ENCODE results near the gene HMG20B. TPM values are rescaled to one million over a fixed set of nuclear protein-coding genes. Genes with fewer than 3 reads are reported as not detected.

Gene HMG20B
- total RNA-seq, 8 experiments from 2014 or later, result 17.0 to 122 (median 35.3) TPM

DNA sequence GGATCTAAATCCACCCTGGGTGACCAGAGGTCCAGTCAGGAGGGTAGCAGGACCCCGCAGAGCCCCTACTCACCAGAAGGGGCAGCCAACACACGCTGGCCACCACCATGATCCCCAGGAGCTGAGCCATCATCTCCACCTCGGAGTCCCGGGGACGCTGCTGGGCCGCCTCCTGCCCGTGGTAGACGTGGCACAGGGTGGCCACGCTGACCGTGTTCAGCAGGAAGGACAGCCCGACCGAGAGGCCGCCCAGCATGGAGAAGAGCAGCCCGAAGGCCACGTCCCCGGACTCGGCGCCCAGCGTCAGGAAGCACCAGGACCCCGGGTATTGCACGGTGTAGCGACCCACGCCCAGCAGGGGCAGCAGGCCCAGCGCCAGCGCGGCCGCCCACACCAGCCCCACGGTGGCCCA, 27.0 kb downstream of the HMG20B start:
- in situ Hi-C loops (cut with MboI; ENCODE audit: low pct_unique_long_range_greater_than_20kb in 2 of 9, low sequenced_read_pairs in 9 of 9, unreplicated experiment in 9 of 9), result loop anchor here in 1 of 9 experiments (25.0 kb wide), 1 partner anchor 287 kb away; no protein-coding TSS in a partner anchor
- peak in 1 of 8 experiments; percentile 19 for ATAC-seq (replicated peaks in 6 of 8)
- Histone ChIP-seq H3K27ac (no peak overlapping the region), H3K4me1 (replicated peaks in 1 of 2) (no peaks in the 10 kb centered on the region), H3K4me3 (no peak overlapping the region)
- WGBS, 10 experiments, result 33 to 60% methylated on average over 1 to 2 of the region's 28 CpGs; no CpG with 5 or more reads in 8 of the 10 experiments

DNA sequence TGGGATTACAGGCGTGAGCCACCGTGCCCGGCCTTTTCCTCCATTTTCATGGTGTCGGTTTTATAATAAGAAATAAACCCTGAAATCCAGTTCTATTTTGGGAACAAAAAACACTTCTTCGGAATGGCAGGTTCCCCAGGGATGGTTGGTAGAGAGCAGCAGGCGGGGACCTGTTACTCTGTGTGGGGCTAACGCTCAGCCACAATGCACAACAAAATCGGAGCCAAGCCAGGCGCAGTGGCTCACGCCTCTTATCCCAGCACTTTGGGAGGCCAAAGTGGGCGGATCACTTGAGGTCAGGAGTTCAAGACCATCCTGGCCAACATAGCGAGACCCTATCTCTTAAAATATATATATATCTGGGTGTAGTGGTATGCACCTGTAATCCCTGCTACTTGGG, 28.3 kb downstream of the HMG20B start:
- no peak for ATAC-seq (replicated peaks in 6 of 8)
- in situ Hi-C loops (cut with MboI; ENCODE audit: low pct_unique_long_range_greater_than_20kb in 2 of 9, low sequenced_read_pairs in 9 of 9, unreplicated experiment in 9 of 9), result loop anchor here in 1 of 9 experiments (25.0 kb wide), 1 partner anchor 289 kb away; no protein-coding TSS in a partner anchor
- Histone ChIP-seq H3K4me1 (replicated peaks in 1 of 2) (no peaks in the 10 kb centered on the region), H3K27ac (no peak overlapping the region), H3K4me3 (no peak overlapping the region)
- 75 to 100% (median 85%) methylated on average over 1 to 8 of the region's 12 CpGs; no CpG with 5 or more reads in 2 of the 10 experiments for WGBS, 10 experiments

- in situ Hi-C loops (cut with MboI; ENCODE audit: low pct_unique_long_range_greater_than_20kb in 2 of 9, low sequenced_read_pairs in 9 of 9, unreplicated experiment in 9 of 9), result loop anchor here in 1 of 9 experiments (25.0 kb wide), 1 partner anchor 291 kb away; no protein-coding TSS in a partner anchor
- Histone ChIP-seq H3K27ac (no peak overlapping the region), H3K4me1 (replicated peaks in 1 of 2) (peaks cover 12 to 15% of the 10 kb centered on the region in 2 donors), H3K4me3 (no peak overlapping the region)
- WGBS, 10 experiments, result 30 to 81% (median 47%) methylated on average over 2 to 7 of the region's 23 CpGs; no CpG with 5 or more reads in 5 of the 10 experiments
- no peak for ATAC-seq (replicated peaks in 6 of 8)
These were observed 30.5 kb downstream of the HMG20B start for GRCh38 chr19:3603121-3603811.

- H3K4me3 ChIP-seq, result no peak overlapping the region
- no peak overlapping the region for H3K27ac ChIP-seq
- ATAC-seq (replicated peaks in 6 of 8), result no peak
- peaks cover 12 to 15% of the 10 kb centered on the region in 2 donors for H3K4me1 ChIP-seq (replicated peaks in 1 of 2)
- in situ Hi-C loops (cut with MboI; ENCODE audit: low pct_unique_long_range_greater_than_20kb in 2 of 9, low sequenced_read_pairs in 9 of 9, unreplicated experiment in 9 of 9), result loop anchor here in 1 of 9 experiments (25.0 kb wide), 1 partner anchor 292 kb away; no protein-coding TSS in a partner anchor
- WGBS, 10 experiments, result 80 to 100% (median 86%) methylated on average over 1 to 5 of the region's 27 CpGs; no CpG with 5 or more reads in 5 of the 10 experiments
These were observed 31.7 kb downstream of the HMG20B start for GRCh38 chr19:3604227-3604986.

- H3K27ac ChIP-seq, result no peak overlapping the region
- ATAC-seq (replicated peaks in 6 of 8), result no peak
- H3K4me1 ChIP-seq (replicated peaks in 1 of 2), result peaks cover 12 to 15% of the 10 kb centered on the region in 2 donors
- in situ Hi-C loops (cut with MboI; ENCODE audit: low pct_unique_long_range_greater_than_20kb in 2 of 9, low sequenced_read_pairs in 9 of 9, unreplicated experiment in 9 of 9), result loop anchor here in 1 of 9 experiments (25.0 kb wide), 1 partner anchor 293 kb away; no protein-coding TSS in a partner anchor
- no peak overlapping the region for H3K4me3 ChIP-seq
- WGBS, 10 experiments, result 60 to 68% (median 63%) methylated on average over 2 to 8 of the region's 11 CpGs; no CpG with 5 or more reads in 7 of the 10 experiments
These were observed 32.2 kb downstream of the HMG20B start for GRCh38 chr19:3604987-3605343.

DNA sequence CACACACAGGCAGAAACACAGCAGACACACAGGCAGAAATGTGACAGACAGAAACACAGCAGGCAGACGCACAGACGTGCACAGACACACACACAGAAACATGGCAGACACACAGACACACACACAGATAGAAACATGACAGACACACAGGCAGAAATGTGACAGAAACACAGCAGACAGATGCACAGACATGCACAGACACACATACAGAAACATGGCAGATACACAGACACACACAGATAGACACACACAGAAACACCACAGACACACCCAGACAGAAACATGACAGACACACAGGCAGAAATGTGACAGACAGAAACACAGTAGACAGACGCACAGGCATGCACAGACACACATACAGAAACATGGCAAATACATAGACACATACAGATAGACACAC, 32.6 kb downstream of the HMG20B start:
- peaks cover 12 to 15% of the 10 kb centered on the region in 2 donors for H3K4me1 ChIP-seq (replicated peaks in 1 of 2)
- H3K27ac ChIP-seq, result no peak overlapping the region
- in situ Hi-C loops (cut with MboI; ENCODE audit: low pct_unique_long_range_greater_than_20kb in 2 of 9, low sequenced_read_pairs in 9 of 9, unreplicated experiment in 9 of 9), result loop anchor here in 1 of 9 experiments (25.0 kb wide), 1 partner anchor 293 kb away; no protein-coding TSS in a partner anchor
- H3K4me3 ChIP-seq, result no peak overlapping the region
- 60 to 94% (median 67%) methylated on average over 1 to 3 of the region's 3 CpGs; no CpG with 5 or more reads in 5 of the 10 experiments for WGBS, 10 experiments
- no peak for ATAC-seq (replicated peaks in 6 of 8)

GRCh38 chr19:3605770-3606169, 33.0 kb downstream of the HMG20B start:
- no peak overlapping the region for H3K27ac ChIP-seq
- H3K4me3 ChIP-seq, result no peak overlapping the region
- ATAC-seq (replicated peaks in 6 of 8), result no peak
- H3K4me1 ChIP-seq (replicated peaks in 1 of 2), result peaks cover 12 to 15% of the 10 kb centered on the region in 2 donors
- 60 to 80% (median 65%) methylated on average over 1 to 4 of the region's 5 CpGs; no CpG with 5 or more reads in 6 of the 10 experiments for WGBS, 10 experiments
- in situ Hi-C loops (cut with MboI; ENCODE audit: low pct_unique_long_range_greater_than_20kb in 2 of 9, low sequenced_read_pairs in 9 of 9, unreplicated experiment in 9 of 9), result loop anchor here in 1 of 9 experiments (25.0 kb wide), 1 partner anchor 293 kb away; no protein-coding TSS in a partner anchor

GRCh38 chr19:3606174-3606689, 33.5 kb downstream of the HMG20B start:
- peak; percentile 8 to 28 (median 26) for ATAC-seq (replicated peaks in 6 of 8)
- in situ Hi-C loops (cut with MboI; ENCODE audit: low pct_unique_long_range_greater_than_20kb in 2 of 9, low sequenced_read_pairs in 9 of 9, unreplicated experiment in 9 of 9), result loop anchor here in 1 of 9 experiments (25.0 kb wide), 1 partner anchor 294 kb away; no protein-coding TSS in a partner anchor
- no peak overlapping the region for H3K27ac ChIP-seq
- WGBS, 10 experiments, result 0% methylated on average over 2 of the region's 35 CpGs; no CpG with 5 or more reads in 9 of the 10 experiments
- peaks cover 12 to 15% of the 10 kb centered on the region in 2 donors for H3K4me1 ChIP-seq (replicated peaks in 1 of 2)
- H3K4me3 ChIP-seq, result peak overlapping the region in 1 of 5 donors; percentile 6

- Histone ChIP-seq H3K27ac (no peak within 1 kb of the TSS), H3K4me3 (peak within 1 kb of the TSS in 2 of 5 donors; percentile 6 to 18), H3K4me1 (replicated peaks in 1 of 2) (peaks cover 12 to 15% of the 10 kb centered on the region in 2 donors)
- in situ Hi-C loops (cut with MboI; ENCODE audit: low pct_unique_long_range_greater_than_20kb in 2 of 9, low sequenced_read_pairs in 9 of 9, unreplicated experiment in 9 of 9), result loop anchor here in 1 of 9 experiments (25.0 kb wide), 1 partner anchor 294 kb away; no protein-coding TSS in a partner anchor
- ATAC-seq (replicated peaks in 6 of 8), result peak; percentile 53 to 87 (median 72)
- WGBS, 10 experiments, result 14% methylated on average over 4 of the region's 46 CpGs; no CpG with 5 or more reads in 9 of the 10 experiments
These were observed 34.0 kb downstream of the HMG20B start, which contains the start of gene TBXA2R for GRCh38 chr19:3606690-3607289. Gene TBXA2R (minus strand): TSS chr19:3606875. CDS start chr19:3600634, 6,241 bp downstream.

- WGBS, 10 experiments, result 20 to 80% (median 32%) methylated on average over 1 to 4 of the region's 22 CpGs; no CpG with 5 or more reads in 5 of the 10 experiments
- H3K4me1 ChIP-seq (replicated peaks in 1 of 2), result peaks cover 12 to 15% of the 10 kb centered on the region in 2 donors
- H3K4me3 ChIP-seq, result no peak overlapping the region
- peak in 5 of 8 experiments; percentile 4 to 16 (median 11) for ATAC-seq (replicated peaks in 6 of 8)
- in situ Hi-C loops (cut with MboI; ENCODE audit: low pct_unique_long_range_greater_than_20kb in 2 of 9, low sequenced_read_pairs in 9 of 9, unreplicated experiment in 9 of 9), result loop anchor here in 1 of 9 experiments (25.0 kb wide), 1 partner anchor 295 kb away; no protein-coding TSS in a partner anchor
- no peak overlapping the region for H3K27ac ChIP-seq
These were observed 34.7 kb downstream of the HMG20B start for GRCh38 chr19:3607303-3608078.

DNA sequence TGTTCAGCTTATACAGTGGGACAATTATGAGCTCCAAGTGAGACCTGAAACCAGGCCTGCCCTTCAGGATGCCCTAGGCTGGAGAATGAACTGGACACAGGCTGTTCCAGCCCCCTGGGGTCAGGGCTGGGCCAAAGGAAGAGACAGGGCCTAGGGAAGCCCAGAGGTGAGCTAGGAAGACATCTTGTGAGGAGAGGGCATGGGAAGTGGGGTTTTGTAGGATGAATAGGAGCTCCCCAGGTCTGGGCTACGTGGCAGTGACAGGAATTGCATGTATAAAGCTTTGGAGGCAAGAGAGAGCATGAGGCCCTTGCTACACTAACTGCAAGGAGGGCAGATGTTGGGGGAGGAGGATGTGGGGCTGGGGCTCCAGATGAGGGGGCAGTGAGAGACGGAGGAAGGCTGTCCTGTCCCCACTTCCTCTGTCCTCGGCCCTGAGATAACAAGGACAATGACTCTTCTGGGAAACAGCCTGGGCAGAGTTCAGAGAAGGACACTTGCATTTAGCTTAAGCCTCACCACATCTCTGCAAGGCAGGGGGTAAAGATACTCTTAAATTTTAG, 35.4 kb downstream of the HMG20B start:
- no peak overlapping the region for H3K4me3 ChIP-seq
- peaks cover 12 to 15% of the 10 kb centered on the region in 2 donors for H3K4me1 ChIP-seq (replicated peaks in 1 of 2)
- H3K27ac ChIP-seq, result no peak overlapping the region
- in situ Hi-C loops (cut with MboI; ENCODE audit: low pct_unique_long_range_greater_than_20kb in 2 of 9, low sequenced_read_pairs in 9 of 9, unreplicated experiment in 9 of 9), result loop anchor here in 1 of 9 experiments (25.0 kb wide), 1 partner anchor 296 kb away; no protein-coding TSS in a partner anchor
- 100% methylated on average over 1 of the region's 3 CpGs; no CpG with 5 or more reads in 9 of the 10 experiments for WGBS, 10 experiments
- no peak for ATAC-seq (replicated peaks in 6 of 8)
